Measurements from ENCODE around the gene LAMB1.
"Not testable (repeated sequence)": the region's sequence is repeated elsewhere in the genome, so short reads cannot be mapped to it uniquely, and the experiment has no call there.

DNA sequence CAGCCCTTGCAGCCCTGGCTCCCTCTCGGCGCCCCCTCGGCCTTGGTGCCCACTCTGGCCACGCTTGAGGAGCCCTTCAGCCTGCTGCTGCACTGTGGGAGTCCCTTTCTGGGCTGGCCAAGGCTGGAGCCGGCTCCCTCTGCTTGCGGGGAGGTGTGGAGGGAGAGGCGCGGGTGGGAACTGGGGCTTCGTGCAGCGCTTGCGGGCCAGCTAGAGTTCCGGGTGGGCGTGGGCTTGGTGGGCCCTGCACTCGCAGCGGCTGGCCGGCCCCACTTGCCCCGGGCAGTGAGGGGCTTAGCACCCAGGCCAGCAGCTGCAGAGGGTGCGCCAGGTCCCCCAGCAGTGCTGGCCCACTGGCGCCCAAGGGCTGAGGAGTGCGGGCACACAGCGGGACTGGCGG, 115.1 kb downstream of the LAMB1 start:
- TF ChIP-seq, protein P1, sequence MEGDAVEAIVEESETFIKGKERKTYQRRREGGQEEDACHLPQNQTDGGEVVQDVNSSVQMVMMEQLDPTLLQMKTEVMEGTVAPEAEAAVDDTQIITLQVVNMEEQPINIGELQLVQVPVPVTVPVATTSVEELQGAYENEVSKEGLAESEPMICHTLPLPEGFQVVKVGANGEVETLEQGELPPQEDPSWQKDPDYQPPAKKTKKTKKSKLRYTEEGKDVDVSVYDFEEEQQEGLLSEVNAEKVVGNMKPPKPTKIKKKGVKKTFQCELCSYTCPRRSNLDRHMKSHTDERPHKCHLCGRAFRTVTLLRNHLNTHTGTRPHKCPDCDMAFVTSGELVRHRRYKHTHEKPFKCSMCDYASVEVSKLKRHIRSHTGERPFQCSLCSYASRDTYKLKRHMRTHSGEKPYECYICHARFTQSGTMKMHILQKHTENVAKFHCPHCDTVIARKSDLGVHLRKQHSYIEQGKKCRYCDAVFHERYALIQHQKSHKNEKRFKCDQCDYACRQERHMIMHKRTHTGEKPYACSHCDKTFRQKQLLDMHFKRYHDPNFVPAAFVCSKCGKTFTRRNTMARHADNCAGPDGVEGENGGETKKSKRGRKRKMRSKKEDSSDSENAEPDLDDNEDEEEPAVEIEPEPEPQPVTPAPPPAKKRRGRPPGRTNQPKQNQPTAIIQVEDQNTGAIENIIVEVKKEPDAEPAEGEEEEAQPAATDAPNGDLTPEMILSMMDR (conservative IDR thresholded peaks at IDR 0.05; ENCODE audit: low read depth, low read length): not testable (repeated sequence)
- TF ChIP-seq EZH2 (IDR thresholded peaks at IDR 0.05; ENCODE audit: borderline replicate concordance, low read depth, low read length, poor library complexity, severe bottlenecking): not testable (repeated sequence)
